GM12878 (cell line): ENCODE data around the gene NRXN3. TPM values are rescaled to one million over a fixed set of nuclear protein-coding genes. Genes with fewer than 3 reads are reported as not detected.

Source experiments
- ATAC-seq: fragments of 200-7000 bp; cut with Tn5 transposase; 3 replicates; pipeline ENCODE4 v1.9.1; 2020; ENCODE audit warnings: mild to moderate bottlenecking, moderate library complexity
- BruUV-seq: library from RNA; stranded (reverse); fragments of 400-500 nt; replicated peaks from 2 replicates; lab custom pipeline; 2021; lab: Mats Ljungman, UMichigan
- CTCF ChIA-PET: fragments of 300-600 bp; sonication (Branson Sonifier 250); formaldehyde crosslinking; extraction: SDS; loops from one replicate; lab custom pipeline; 2021; ENCODE audit warnings: inconsistent platforms; lab: Yijun Ruan, JAX
- POLR2A ChIA-PET: fragments of 350-600 bp; formaldehyde crosslinking; extraction: SDS; loops from one replicate; lab custom pipeline; 2021; ENCODE audit warnings: inconsistent platforms; lab: Charles Lee
- RAD21 ChIA-PET: fragments of 300-600 bp; sonication (Branson Sonifier 250); formaldehyde crosslinking; loops from one replicate; lab custom pipeline; 2023; ENCODE audit warnings: antibody characterized with exemption; ENCODE audit not compliant: unreplicated experiment; lab: Charles Lee
- SMC1A ChIA-PET: fragments of 300-600 bp; sonication (Branson Sonifier 250); formaldehyde crosslinking; loops from one replicate; lab custom pipeline; 2023; ENCODE audit not compliant: unreplicated experiment, uncharacterized antibody; lab: Charles Lee
- DNase-seq: peaks from one replicate; pipeline ENCODE4 v3.0.0-alpha.2; 2011; ENCODE audit warnings: low read depth, low spot score
- FAIRE-seq: peaks from 3 replicates; lab custom pipeline; 2011; peaks lifted over from hg19 to GRCh38; lab: Jason Lieb, UNC
- H2AFZ ChIP-seq: 2 replicates; pipeline ENCODE4 v1.6.0; 2011; ENCODE audit warnings: low read depth, low read length, control low read depth; ENCODE audit not compliant: control insufficient read depth
- H3K27ac ChIP-seq: 2 replicates; pipeline ENCODE4 v1.5.1; 2011; ENCODE audit warnings: control low read depth; ENCODE audit not compliant: control insufficient read depth, insufficient read depth
- H3K27me3 ChIP-seq, 2 experiments: replicated peaks in 1 of 2; 2 replicates each; pipeline versions ENCODE4 v1.6.0 to v1.6.1; 2011; ENCODE audit warnings: low read length in 1 of 2; ENCODE audit not compliant: control insufficient read depth in 2 of 2, insufficient read depth in 2 of 2
- H3K36me3 ChIP-seq, 2 experiments: 2 replicates each; pipeline ENCODE4 v1.5.1; 2011; ENCODE audit warnings: low read length in 1 of 2; ENCODE audit not compliant: control insufficient read depth in 2 of 2, insufficient read depth in 2 of 2
- H3K4me1 ChIP-seq: 2 replicates; pipeline ENCODE4 v1.6.1; 2011; ENCODE audit warnings: mild to moderate bottlenecking, low read length, moderate library complexity, mixed read lengths; ENCODE audit not compliant: control insufficient read depth, insufficient read depth
- H3K4me2 ChIP-seq: 2 replicates; pipeline ENCODE4 v1.6.0; 2011; ENCODE audit warnings: control low read depth; ENCODE audit not compliant: control insufficient read depth, insufficient read depth
- H3K4me3 ChIP-seq: fragments of 200-600 bp; sonication (generic); 2 replicates; pipeline ENCODE4 v1.5.1; 2016
- H3K79me2 ChIP-seq: 2 replicates; pipeline ENCODE4 v1.6.0; 2011; ENCODE audit warnings: low read length; ENCODE audit not compliant: control insufficient read depth, insufficient read depth
- H3K9ac ChIP-seq: 2 replicates; pipeline ENCODE4 v1.8.0; 2011; ENCODE audit warnings: low read length, control low read depth, mixed read lengths; ENCODE audit not compliant: control insufficient read depth, insufficient read depth
- H3K9me3 ChIP-seq: replicated peaks from 3 replicates; pipeline ENCODE4 v1.5.1; 2011; ENCODE audit warnings: mild to moderate bottlenecking, low read length; ENCODE audit not compliant: control insufficient read depth, insufficient read depth
- H4K20me1 ChIP-seq: 2 replicates; pipeline ENCODE4 v1.6.0; 2011; ENCODE audit not compliant: control insufficient read depth, insufficient read depth
- BHLHE40 ChIP-seq, 2 experiments: fragments of 450-650 bp in 1 of 2; IDR thresholded peaks; 2 replicates each; pipeline ENCODE4 v1.6.1; 2011 to 2017; ENCODE audit warnings: low read depth in 2 of 2, borderline replicate concordance in 1 of 2, improper control_type of control experiment in 1 of 2, low read length in 1 of 2, mild to moderate bottlenecking in 1 of 2
- E4F1 ChIP-seq: fragments of 450-650 bp; IDR thresholded peaks from 2 replicates; pipeline ENCODE4 v1.6.1; 2018; ENCODE audit warnings: borderline replicate concordance, mild to moderate bottlenecking; ENCODE audit not compliant: partially characterized antibody
- HDAC6 ChIP-seq: fragments of 200-600 bp; sonication (generic); IDR thresholded peaks from one replicate; pipeline ENCODE4 v1.8.0; 2017; ENCODE audit warnings: antibody characterized with exemption; ENCODE audit not compliant: unreplicated experiment
- JUND ChIP-seq: IDR thresholded peaks from 2 replicates; pipeline ENCODE4 v1.6.1; 2012; ENCODE audit warnings: low read depth, mild to moderate bottlenecking, low read length, improper control_type of control experiment, moderate library complexity
- MXI1 ChIP-seq: fragments of 150-350 bp; IDR thresholded peaks from 2 replicates; pipeline ENCODE4 v1.6.1; 2011; ENCODE audit warnings: low read depth, mild to moderate bottlenecking, inconsistent platforms, low read length, improper control_type of control experiment
- SUPT20H ChIP-seq: IDR thresholded peaks from 2 replicates; pipeline ENCODE4 v1.6.1; 2011; ENCODE audit warnings: low read depth, mild to moderate bottlenecking, low read length, moderate library complexity, borderline replicate concordance; ENCODE audit not compliant: control insufficient read depth
- ZNF592 ChIP-seq: fragments of 450-650 bp; IDR thresholded peaks from 2 replicates; pipeline ENCODE4 v1.6.1; 2017; ENCODE audit warnings: mild to moderate bottlenecking, moderate library complexity
- WGBS: methylation state at CpG from one replicate; pipeline ENCODE4 v1.1.6; 2016; ENCODE audit warnings: low lambda C conversion rate; ENCODE audit not compliant: insufficient replicate concordance, insufficient coverage; ENCODE audit errors: missing lambda C conversion rate; 5-methylcytosine and 5-hydroxymethylcytosine counted together
- in situ Hi-C: fragments of 300-500 bp; cut with MboI; formaldehyde crosslinking; loops from 9 replicates; pipeline ENCODE4 v1.14.3; 2018; ENCODE audit warnings: mixed read lengths
- intact Hi-C: fragments of 100-400 bp; cut with micrococcal nuclease; formaldehyde crosslinking; loops from one replicate; pipeline ENCODE4 v1.14.2; 2022; ENCODE audit not compliant: unreplicated experiment
- polyA plus RNA-seq, 11 experiments: library from polyadenylated mRNA; depleted of rRNA in 4 of 11; unstranded in 6 of 11; stranded (reverse) in 5 of 11; fragments of >200 nt; fragmentation: Nextera tagmentation in 4 of 11; fragmentation: Illumina TruSeq in 1 of 11; extraction: Ambion mirVana in 4 of 11; extraction: Trizol in 1 of 11; gene quantifications; 1 replicate in 1 of 11; 2 replicates in 10 of 11; pipeline versions ENCODE4 v1.2.1 to v1.2.3, GENCODE V29; 2011 to 2016; ENCODE audit warnings: inconsistent platforms in 2 of 11, missing spikeins in 2 of 11, low read depth in 1 of 11
- total RNA-seq, 4 experiments: library from RNA; depleted of rRNA in 3 of 4; stranded (reverse); fragments of >200 nt in 3 of 4; fragmentation: Illumina TruSeq in 1 of 4; extraction: Trizol in 1 of 4; gene quantifications; 2 replicates each; pipeline versions ENCODE4 v1.2.1 to v1.2.3, GENCODE V29; 2013 to 2021
- TF ChIP-seq, protein P1 (sequence below): fragments of 450-650 bp; IDR thresholded peaks from 2 replicates; pipeline ENCODE4 v1.6.1; 2017; ENCODE audit warnings: low read depth, mild to moderate bottlenecking, moderate library complexity

NRXN3 gene
- total and polyA plus RNA-seq, 10 of the 15 experiments (the other 5 are each of a cell fraction or from before 2014, with no cell fraction given), result 0.52 to 3.3 (median 1.4) TPM

DNA sequence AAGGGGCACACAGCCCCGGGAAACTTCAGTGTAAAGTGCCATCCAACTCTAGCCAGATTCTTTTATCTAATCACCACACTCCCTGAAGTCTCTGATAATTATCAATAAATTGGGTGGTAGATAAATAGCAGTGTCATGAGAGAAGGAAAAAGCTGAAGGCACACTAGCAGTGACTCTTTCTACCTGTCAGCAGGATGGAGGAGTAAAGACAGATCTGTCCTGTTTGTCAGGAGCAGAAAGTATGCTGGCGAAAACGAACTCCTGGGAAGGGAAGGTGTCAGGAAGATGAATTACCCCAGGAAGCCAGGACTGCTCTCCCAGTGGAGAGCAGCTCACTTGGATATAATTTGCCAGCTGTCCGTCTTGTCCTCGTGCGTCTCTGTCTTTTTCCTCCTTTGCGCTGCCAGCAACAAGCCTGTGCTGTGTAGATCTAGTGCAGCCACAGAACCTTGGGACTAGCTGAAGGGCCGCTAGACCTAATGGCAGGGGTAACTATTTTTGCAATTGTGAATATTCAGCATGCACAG, 1059.3 kb downstream of the NRXN3 start:
- FAIRE-seq, result no peak
- Histone ChIP-seq H3K9me3 (no peaks in the 10 kb centered on the region), H3K4me3 (no peak overlapping the region), H3K79me2 (no peaks in the 10 kb centered on the region), H2AFZ (no peak overlapping the region), H3K4me1 (no peaks in the 10 kb centered on the region), H3K27me3 (no peaks in the 10 kb centered on the region), H3K36me3 (no peaks in the 10 kb centered on the region), H3K9ac (no peak overlapping the region), H3K4me2 (no peak overlapping the region), H4K20me1 (no peaks in the 10 kb centered on the region), H3K27ac (no peak overlapping the region)
- intact Hi-C loops, result no loop called here
- ChIA-PET RAD21 (no interaction called here), SMC1A (no interaction called here), POLR2A (no interaction called here), CTCF (no interaction called here)
- WGBS, result 26% methylated on average over 8 of the region's 8 CpGs
- ATAC-seq, result no peak
- in situ Hi-C loops, result no loop called here
- TF ChIP-seq JUND (no peak), BHLHE40 (IDR thresholded peaks at IDR 0.05; ENCODE audit: borderline replicate concordance in 1 of 2, low read depth in 2 of 2, low read length in 1 of 2) (no peak), E4F1 (no peak), SUPT20H (no peak), ZNF592 (no peak), HDAC6 (no peak), MXI1 (no peak)
- TF ChIP-seq, protein P1, sequence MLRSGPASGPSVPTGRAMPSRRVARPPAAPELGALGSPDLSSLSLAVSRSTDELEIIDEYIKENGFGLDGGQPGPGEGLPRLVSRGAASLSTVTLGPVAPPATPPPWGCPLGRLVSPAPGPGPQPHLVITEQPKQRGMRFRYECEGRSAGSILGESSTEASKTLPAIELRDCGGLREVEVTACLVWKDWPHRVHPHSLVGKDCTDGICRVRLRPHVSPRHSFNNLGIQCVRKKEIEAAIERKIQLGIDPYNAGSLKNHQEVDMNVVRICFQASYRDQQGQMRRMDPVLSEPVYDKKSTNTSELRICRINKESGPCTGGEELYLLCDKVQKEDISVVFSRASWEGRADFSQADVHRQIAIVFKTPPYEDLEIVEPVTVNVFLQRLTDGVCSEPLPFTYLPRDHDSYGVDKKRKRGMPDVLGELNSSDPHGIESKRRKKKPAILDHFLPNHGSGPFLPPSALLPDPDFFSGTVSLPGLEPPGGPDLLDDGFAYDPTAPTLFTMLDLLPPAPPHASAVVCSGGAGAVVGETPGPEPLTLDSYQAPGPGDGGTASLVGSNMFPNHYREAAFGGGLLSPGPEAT, result no peak
- BruUV-seq, result no TSS peak
- no peak for DNase-seq
